ENCODE results near the gene SCLY. TPM values are rescaled to one million over a fixed set of nuclear protein-coding genes. Genes with fewer than 3 reads are reported as not detected.

Gene SCLY
- total RNA-seq, 1 experiment from 2014 or later = 21.7 TPM

DNA sequence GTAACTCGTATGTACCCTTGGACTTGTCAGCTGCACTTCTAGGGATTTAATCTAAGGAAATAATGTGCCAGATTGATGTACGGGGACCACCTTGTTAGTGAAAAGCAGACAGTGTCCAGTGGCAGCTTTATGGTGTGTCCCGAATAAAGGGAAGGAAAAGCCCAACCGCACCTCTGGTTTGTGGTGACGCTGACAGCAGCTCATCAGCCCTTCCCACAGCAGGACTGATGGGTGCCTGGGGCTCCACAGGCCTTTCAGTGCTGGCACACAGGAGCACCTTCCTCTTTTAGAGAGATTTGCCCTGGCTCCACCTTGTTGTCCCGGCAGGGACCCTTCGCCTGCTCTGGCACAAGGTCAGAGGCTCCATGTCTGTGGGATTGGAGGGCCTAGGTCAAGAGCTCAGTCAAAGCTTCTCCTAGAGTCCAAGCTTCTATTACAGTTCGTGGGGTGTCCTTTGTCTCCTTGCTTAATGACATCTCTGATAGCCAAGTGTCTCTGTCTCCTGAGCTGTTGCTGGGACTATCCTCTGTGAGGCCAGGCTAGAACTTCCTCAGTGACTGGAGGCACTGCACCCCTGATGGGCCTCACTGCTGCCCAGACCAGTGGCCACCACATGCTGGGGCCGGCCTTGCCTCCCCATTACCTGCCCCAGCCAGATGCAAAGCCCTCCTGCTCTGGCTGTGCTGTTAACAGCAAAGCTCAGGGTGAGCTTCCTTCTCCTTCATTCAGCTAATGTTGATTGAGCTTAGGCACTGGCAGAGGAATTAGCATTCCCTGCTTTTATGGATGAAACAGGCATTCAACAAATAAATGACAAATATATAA, 33.0 kb upstream of the SCLY start:
- no peaks in the 10 kb centered on the region for H3K4me1 ChIP-seq
- H3K36me3 ChIP-seq (ENCODE audit: control insufficient read depth, insufficient read depth, low read length) = no peaks in the 10 kb centered on the region
- POLR2A ChIA-PET = no interaction called here
- no peaks in the 10 kb centered on the region for H3K4me1 Mint-ChIP-seq (ENCODE audit: low read depth, unreplicated experiment)
- no peaks in the 10 kb centered on the region for H3K9me3 ChIP-seq
- TF ChIP-seq, protein P1, sequence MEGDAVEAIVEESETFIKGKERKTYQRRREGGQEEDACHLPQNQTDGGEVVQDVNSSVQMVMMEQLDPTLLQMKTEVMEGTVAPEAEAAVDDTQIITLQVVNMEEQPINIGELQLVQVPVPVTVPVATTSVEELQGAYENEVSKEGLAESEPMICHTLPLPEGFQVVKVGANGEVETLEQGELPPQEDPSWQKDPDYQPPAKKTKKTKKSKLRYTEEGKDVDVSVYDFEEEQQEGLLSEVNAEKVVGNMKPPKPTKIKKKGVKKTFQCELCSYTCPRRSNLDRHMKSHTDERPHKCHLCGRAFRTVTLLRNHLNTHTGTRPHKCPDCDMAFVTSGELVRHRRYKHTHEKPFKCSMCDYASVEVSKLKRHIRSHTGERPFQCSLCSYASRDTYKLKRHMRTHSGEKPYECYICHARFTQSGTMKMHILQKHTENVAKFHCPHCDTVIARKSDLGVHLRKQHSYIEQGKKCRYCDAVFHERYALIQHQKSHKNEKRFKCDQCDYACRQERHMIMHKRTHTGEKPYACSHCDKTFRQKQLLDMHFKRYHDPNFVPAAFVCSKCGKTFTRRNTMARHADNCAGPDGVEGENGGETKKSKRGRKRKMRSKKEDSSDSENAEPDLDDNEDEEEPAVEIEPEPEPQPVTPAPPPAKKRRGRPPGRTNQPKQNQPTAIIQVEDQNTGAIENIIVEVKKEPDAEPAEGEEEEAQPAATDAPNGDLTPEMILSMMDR (IDR thresholded peaks at IDR 0.05; ENCODE audit: insufficient read depth in 1 of 2, low read depth in 1 of 2, low read length in 1 of 2, severe bottlenecking in 1 of 2, unreplicated experiment in 1 of 2) = no peak
- H3K27me3 Mint-ChIP-seq (ENCODE audit: insufficient read depth, unreplicated experiment) = no peaks in the 10 kb centered on the region
- peaks cover 23% of the 10 kb centered on the region for H3K36me3 Mint-ChIP-seq (ENCODE audit: insufficient read depth, unreplicated experiment)
- CTCF ChIA-PET = no interaction called here
- no peaks in the 10 kb centered on the region for H3K27me3 ChIP-seq (replicated peaks; ENCODE audit: control insufficient read depth, insufficient read depth, low read length)
- H3K4me3 ChIP-seq (ENCODE audit: low read depth, low read length) = no peak overlapping the region
- H3K9me3 Mint-ChIP-seq (ENCODE audit: unreplicated experiment) = no peaks in the 10 kb centered on the region
- no TSS peak for BruUV-seq (replicated peaks)
- DNase-seq = no peak
- intact Hi-C loops (cut with micrococcal nuclease; ENCODE audit: unreplicated experiment) = no loop called here
- no peak overlapping the region for H3K4me3 Mint-ChIP-seq (ENCODE audit: unreplicated experiment)
- H3K27ac Mint-ChIP-seq (ENCODE audit: unreplicated experiment) = no peak overlapping the region

DNA sequence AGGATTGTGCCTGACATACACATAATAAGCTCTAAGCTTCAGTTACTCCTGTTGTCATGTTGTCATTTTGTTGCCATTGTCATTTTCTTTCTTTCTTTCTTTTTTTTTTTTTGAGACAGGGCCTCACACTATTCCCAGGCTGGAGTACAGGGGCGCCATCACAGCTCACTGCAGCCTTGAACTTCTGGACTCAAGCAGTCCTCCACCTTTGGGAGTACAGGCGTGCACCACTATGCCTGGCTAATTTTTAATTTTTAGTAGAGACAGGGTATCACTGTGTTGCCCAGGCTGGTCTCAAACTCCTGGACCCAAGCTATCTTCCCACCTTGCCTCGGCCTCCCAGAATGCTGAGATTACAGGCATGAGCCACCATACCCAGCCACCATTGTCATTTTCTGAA, 30.9 kb upstream of the SCLY start:
- Mint-ChIP-seq H3K4me1 (ENCODE audit: low read depth, unreplicated experiment) (no peaks in the 10 kb centered on the region), H3K4me3 (ENCODE audit: unreplicated experiment) (no peak overlapping the region), H3K9me3 (ENCODE audit: unreplicated experiment) (no peaks in the 10 kb centered on the region), H3K27me3 (ENCODE audit: insufficient read depth, unreplicated experiment) (no peaks in the 10 kb centered on the region), H3K27ac (ENCODE audit: unreplicated experiment) (no peak overlapping the region), H3K36me3 (ENCODE audit: insufficient read depth, unreplicated experiment) (peaks cover 24% of the 10 kb centered on the region)
- TF ChIP-seq, protein P1 (IDR thresholded peaks at IDR 0.05; ENCODE audit: insufficient read depth in 1 of 2, low read depth in 1 of 2, low read length in 1 of 2, severe bottlenecking in 1 of 2, unreplicated experiment in 1 of 2) = no peak
- H3K4me3 ChIP-seq (ENCODE audit: low read depth, low read length) = no peak overlapping the region
- POLR2A ChIA-PET = no interaction called here
- no peaks in the 10 kb centered on the region for H3K27me3 ChIP-seq (replicated peaks; ENCODE audit: control insufficient read depth, insufficient read depth, low read length)
- DNase-seq = no peak
- CTCF ChIA-PET = no interaction called here
- H3K9me3 ChIP-seq = no peaks in the 10 kb centered on the region
- intact Hi-C loops (cut with micrococcal nuclease; ENCODE audit: unreplicated experiment) = no loop called here
- no peaks in the 10 kb centered on the region for H3K4me1 ChIP-seq
- no peaks in the 10 kb centered on the region for H3K36me3 ChIP-seq (ENCODE audit: control insufficient read depth, insufficient read depth, low read length)
- BruUV-seq (replicated peaks) = no TSS peak

DNA sequence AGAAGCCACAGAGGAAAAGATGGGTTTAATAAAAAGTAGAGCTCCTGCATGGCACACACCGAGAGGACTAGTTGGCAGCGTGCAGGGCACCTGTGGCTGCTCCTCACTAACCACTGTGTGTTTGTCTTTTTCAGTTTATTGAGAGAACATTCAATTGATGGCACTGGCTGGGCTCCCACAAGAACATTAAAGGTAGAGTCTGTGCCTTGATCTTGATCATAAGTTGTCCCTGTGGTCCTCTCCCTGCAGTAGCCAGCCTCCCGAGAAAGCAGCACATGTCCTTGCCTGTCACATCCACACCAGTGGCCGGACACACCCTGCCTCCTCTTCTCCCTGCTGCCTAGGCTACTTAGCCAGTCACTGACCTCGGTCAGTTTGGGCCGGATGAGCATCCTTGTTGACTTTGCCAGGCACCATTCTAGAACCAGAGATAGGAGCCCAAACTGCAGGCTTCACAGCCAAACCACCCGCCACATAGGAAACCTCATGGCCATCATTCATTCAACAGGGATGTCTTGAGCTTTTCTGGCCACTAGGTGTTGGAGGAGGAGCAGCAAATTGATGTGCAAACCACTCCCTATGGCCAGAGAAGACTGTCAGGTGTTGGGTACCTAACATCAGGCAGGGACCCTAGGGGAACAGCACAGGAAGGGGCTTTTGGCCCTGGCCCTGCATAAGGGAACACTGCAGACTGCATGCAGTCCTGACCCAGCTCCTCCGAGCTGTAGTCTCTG, 30.2 kb upstream of the SCLY start:
- Histone ChIP-seq H3K4me3 (ENCODE audit: low read depth, low read length) (no peak overlapping the region), H3K4me1 (no peaks in the 10 kb centered on the region), H3K36me3 (ENCODE audit: control insufficient read depth, insufficient read depth, low read length) (no peaks in the 10 kb centered on the region), H3K9me3 (no peaks in the 10 kb centered on the region), H3K27me3 (replicated peaks; ENCODE audit: control insufficient read depth, insufficient read depth, low read length) (no peaks in the 10 kb centered on the region)
- Mint-ChIP-seq H3K4me3 (ENCODE audit: unreplicated experiment) (no peak overlapping the region), H3K36me3 (ENCODE audit: insufficient read depth, unreplicated experiment) (peaks cover 31% of the 10 kb centered on the region), H3K9me3 (ENCODE audit: unreplicated experiment) (no peaks in the 10 kb centered on the region), H3K4me1 (ENCODE audit: low read depth, unreplicated experiment) (no peaks in the 10 kb centered on the region), H3K27ac (ENCODE audit: unreplicated experiment) (no peak overlapping the region), H3K27me3 (ENCODE audit: insufficient read depth, unreplicated experiment) (no peaks in the 10 kb centered on the region)
- TF ChIP-seq, protein P1 (IDR thresholded peaks at IDR 0.05; ENCODE audit: insufficient read depth in 1 of 2, low read depth in 1 of 2, low read length in 1 of 2, severe bottlenecking in 1 of 2, unreplicated experiment in 1 of 2) = no peak
- no peak for DNase-seq
- no TSS peak for BruUV-seq (replicated peaks)
- POLR2A ChIA-PET = no interaction called here
- intact Hi-C loops (cut with micrococcal nuclease; ENCODE audit: unreplicated experiment) = no loop called here
- CTCF ChIA-PET = no interaction called here

Measured in Caco-2 (cell line).